SU-DHL-6 (cell line): Measurements from ENCODE around the gene MAP3K20.

Source experiments
- H2AFZ ChIP-seq: fragments of 200-600 bp; sonication (generic); 2 replicates; pipeline ENCODE4 v1.6.1; 2014; ENCODE audit warnings: low read depth, mild to moderate bottlenecking, moderate library complexity, mixed read lengths, antibody characterized with exemption, low read length; ENCODE audit not compliant: severe bottlenecking
- H3F3A ChIP-seq: fragments of 200-600 bp; shearing (Covaris generic); 2 replicates; pipeline ENCODE4 v1.6.0; 2016; ENCODE audit warnings: antibody characterized with exemption, mild to moderate bottlenecking; ENCODE audit not compliant: insufficient read depth
- H3K27ac ChIP-seq: fragments of 200-600 bp; sonication (generic); 2 replicates; pipeline ENCODE4 v1.5.1; 2016; ENCODE audit warnings: low read depth, mild to moderate bottlenecking, low read length, moderate library complexity, mixed read lengths
- H3K27me3 ChIP-seq: fragments of 200-600 bp; sonication (generic), shearing (Covaris generic); 2 replicates; pipeline ENCODE4 v1.6.0; 2014; ENCODE audit warnings: mild to moderate bottlenecking, low read length
- H3K36me3 ChIP-seq: fragments of 200-600 bp; sonication (generic); 2 replicates; pipeline ENCODE4 v1.6.1; 2014; ENCODE audit warnings: mild to moderate bottlenecking, low read length, mixed read lengths
- H3K4me2 ChIP-seq: fragments of 300-600, 200-600 bp; shearing (Covaris generic), sonication (generic); 2 replicates; pipeline ENCODE4 v1.6.0; 2014; ENCODE audit warnings: low read length, low read depth, mild to moderate bottlenecking; ENCODE audit not compliant: poor library complexity, severe bottlenecking
- H3K4me3 ChIP-seq: fragments of 200-600 bp; sonication (generic); 2 replicates; pipeline ENCODE4 v1.5.1; 2014; ENCODE audit warnings: antibody characterized with exemption, low read length, mild to moderate bottlenecking, mixed read lengths; ENCODE audit not compliant: insufficient read depth, poor library complexity, severe bottlenecking
- H3K79me2 ChIP-seq: fragments of 200-600 bp; sonication (generic); 2 replicates; pipeline ENCODE4 v1.6.1; 2014; ENCODE audit warnings: mild to moderate bottlenecking, low read length, moderate library complexity; ENCODE audit not compliant: insufficient read depth
- H3K9ac ChIP-seq: fragments of 200-600 bp; sonication (generic); 2 replicates; pipeline ENCODE4 v1.7.0; 2014; ENCODE audit warnings: mild to moderate bottlenecking, low read length
- H3K9me2 ChIP-seq: fragments of 200-600 bp; sonication (generic); replicated peaks from 2 replicates; pipeline ENCODE4 v1.6.1; 2014; ENCODE audit warnings: low read length; ENCODE audit not compliant: insufficient read depth
- H3K9me3 ChIP-seq: fragments of 200-600 bp; sonication (generic); 2 replicates; pipeline ENCODE4 v1.6.1; 2014; ENCODE audit warnings: low read length, mixed read lengths; ENCODE audit not compliant: insufficient read depth
- H4K20me1 ChIP-seq: fragments of 200-600 bp; sonication (generic); 2 replicates; pipeline ENCODE4 v1.6.1; 2014; ENCODE audit warnings: low read depth, mild to moderate bottlenecking, antibody characterized with exemption, low read length, moderate library complexity, mixed read lengths
- CTCF ChIP-seq: fragments of 200-600 bp; sonication (generic); IDR thresholded peaks from one replicate; pipeline ENCODE4 v1.5.1; 2017; ENCODE audit warnings: antibody characterized with exemption, mild to moderate bottlenecking, low read length, moderate library complexity; ENCODE audit not compliant: insufficient read depth, poor library complexity, severe bottlenecking
- EZH2phosphoT487 ChIP-seq: fragments of 200-600 bp; sonication (generic), shearing (Covaris generic); conservative IDR thresholded peaks from 2 replicates; pipeline ENCODE4 v1.6.1; 2018; ENCODE audit warnings: mild to moderate bottlenecking, antibody characterized with exemption, low read length, moderate library complexity, mixed read lengths

The MAP3K20 gene

GRCh38 chr2:173238385-173238784, 162.7 kb downstream of the MAP3K20 start:
- H3K79me2 ChIP-seq = no peaks in the 10 kb centered on the region
- TF ChIP-seq CTCF (no peak), EZH2phosphoT487 (no peak)
- no peaks in the 10 kb centered on the region for H3K36me3 ChIP-seq
- no peak overlapping the region for H3K9ac ChIP-seq
- H3K27me3 ChIP-seq = no peaks in the 10 kb centered on the region
- no peak overlapping the region for H2AFZ ChIP-seq
- no peaks in the 10 kb centered on the region for H3K9me3 ChIP-seq
- H3K4me3 ChIP-seq = no peak overlapping the region
- no peaks in the 10 kb centered on the region for H3F3A ChIP-seq
- H3K4me2 ChIP-seq = no peak overlapping the region
- H3K9me2 ChIP-seq = no peaks in the 10 kb centered on the region
- no peaks in the 10 kb centered on the region for H4K20me1 ChIP-seq
- H3K27ac ChIP-seq = no peak overlapping the region

- Histone ChIP-seq H3K9me3 (no peaks in the 10 kb centered on the region), H3K4me3 (no peak overlapping the region), H2AFZ (no peak overlapping the region), H4K20me1 (no peaks in the 10 kb centered on the region), H3K79me2 (no peaks in the 10 kb centered on the region), H3K27me3 (no peaks in the 10 kb centered on the region), H3K4me2 (no peak overlapping the region), H3F3A (no peaks in the 10 kb centered on the region), H3K36me3 (no peaks in the 10 kb centered on the region), H3K9ac (no peak overlapping the region), H3K27ac (no peak overlapping the region), H3K9me2 (no peaks in the 10 kb centered on the region)
- TF ChIP-seq EZH2phosphoT487 (no peak), CTCF (no peak)
Observed at GRCh38 chr2:173238831-173239230, 163.2 kb downstream of the MAP3K20 start.

GRCh38 chr2:173239644-173240043, 164.0 kb downstream of the MAP3K20 start:
- Histone ChIP-seq H3K27me3 (no peaks in the 10 kb centered on the region), H3K9me2 (no peaks in the 10 kb centered on the region), H4K20me1 (no peaks in the 10 kb centered on the region), H3K4me3 (no peak overlapping the region), H3F3A (no peaks in the 10 kb centered on the region), H3K27ac (no peak overlapping the region), H3K9me3 (no peaks in the 10 kb centered on the region), H3K4me2 (no peak overlapping the region), H3K79me2 (no peaks in the 10 kb centered on the region), H3K9ac (no peak overlapping the region), H2AFZ (no peak overlapping the region), H3K36me3 (no peaks in the 10 kb centered on the region)
- TF ChIP-seq EZH2phosphoT487 (no peak), CTCF (no peak)

GRCh38 chr2:173240083-173240482, 164.4 kb downstream of the MAP3K20 start:
- no peak overlapping the region for H3K4me3 ChIP-seq
- H3F3A ChIP-seq = no peaks in the 10 kb centered on the region
- no peaks in the 10 kb centered on the region for H3K36me3 ChIP-seq
- TF ChIP-seq EZH2phosphoT487 (no peak), CTCF (no peak)
- no peaks in the 10 kb centered on the region for H3K9me2 ChIP-seq
- no peak overlapping the region for H3K4me2 ChIP-seq
- no peaks in the 10 kb centered on the region for H3K9me3 ChIP-seq
- no peak overlapping the region for H3K27ac ChIP-seq
- H3K9ac ChIP-seq = no peak overlapping the region
- no peaks in the 10 kb centered on the region for H4K20me1 ChIP-seq
- no peak overlapping the region for H2AFZ ChIP-seq
- H3K27me3 ChIP-seq = no peaks in the 10 kb centered on the region
- H3K79me2 ChIP-seq = no peaks in the 10 kb centered on the region
